Keratinocyte (primary cell): ENCODE data around the gene AK1.

Source experiments
- EZH2 ChIP-seq: IDR thresholded peaks from one replicate; pipeline ENCODE4 v1.6.1; 2012; ENCODE audit warnings: inconsistent platforms, mild to moderate bottlenecking, low read length, moderate library complexity
- TF ChIP-seq, protein P1 (sequence below), 3 experiments: IDR thresholded peaks in 1 of 3; conservative IDR thresholded peaks in 1 of 3; optimal IDR thresholded peaks in 1 of 3; 2 replicates in 2 of 3; 3 replicates in 1 of 3; pipeline versions ENCODE3 to v1.5.1; 2011; ENCODE audit warnings: low read length in 3 of 3, mild to moderate bottlenecking in 3 of 3, moderate library complexity in 2 of 3, control low read depth in 1 of 3, inconsistent platforms in 1 of 3; ENCODE audit not compliant: insufficient read depth in 2 of 3; ENCODE audit errors: extremely low read depth in 1 of 3

DNA sequence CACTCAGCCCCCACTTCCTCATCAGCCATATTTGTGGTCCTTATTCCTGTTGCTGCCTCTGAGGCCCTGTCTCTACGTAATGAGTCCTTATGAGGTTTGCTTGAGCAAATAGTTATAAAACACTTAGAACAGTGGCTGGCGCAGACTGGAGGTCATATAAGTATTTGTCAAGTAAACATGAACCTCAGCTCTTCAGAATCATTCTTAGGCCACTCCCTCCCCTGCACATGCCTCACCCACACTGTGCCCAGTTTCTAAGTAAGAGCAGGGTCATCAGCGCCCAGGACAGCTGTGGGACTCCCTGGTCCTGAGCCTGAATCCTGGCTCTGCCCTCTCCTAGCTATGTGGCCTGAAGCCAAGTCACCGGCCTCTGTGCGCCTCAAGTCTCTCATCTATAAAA lies 35.4 kb upstream of the AK1 start:
- TF ChIP-seq, protein P1, sequence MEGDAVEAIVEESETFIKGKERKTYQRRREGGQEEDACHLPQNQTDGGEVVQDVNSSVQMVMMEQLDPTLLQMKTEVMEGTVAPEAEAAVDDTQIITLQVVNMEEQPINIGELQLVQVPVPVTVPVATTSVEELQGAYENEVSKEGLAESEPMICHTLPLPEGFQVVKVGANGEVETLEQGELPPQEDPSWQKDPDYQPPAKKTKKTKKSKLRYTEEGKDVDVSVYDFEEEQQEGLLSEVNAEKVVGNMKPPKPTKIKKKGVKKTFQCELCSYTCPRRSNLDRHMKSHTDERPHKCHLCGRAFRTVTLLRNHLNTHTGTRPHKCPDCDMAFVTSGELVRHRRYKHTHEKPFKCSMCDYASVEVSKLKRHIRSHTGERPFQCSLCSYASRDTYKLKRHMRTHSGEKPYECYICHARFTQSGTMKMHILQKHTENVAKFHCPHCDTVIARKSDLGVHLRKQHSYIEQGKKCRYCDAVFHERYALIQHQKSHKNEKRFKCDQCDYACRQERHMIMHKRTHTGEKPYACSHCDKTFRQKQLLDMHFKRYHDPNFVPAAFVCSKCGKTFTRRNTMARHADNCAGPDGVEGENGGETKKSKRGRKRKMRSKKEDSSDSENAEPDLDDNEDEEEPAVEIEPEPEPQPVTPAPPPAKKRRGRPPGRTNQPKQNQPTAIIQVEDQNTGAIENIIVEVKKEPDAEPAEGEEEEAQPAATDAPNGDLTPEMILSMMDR (optimal IDR thresholded peaks at IDR 0.05 in 1 of 3, IDR thresholded peaks at IDR 0.05 in 1 of 3, conservative IDR thresholded peaks at IDR 0.05 in 1 of 3; ENCODE audit: extremely low read depth in 1 of 3, insufficient read depth in 2 of 3, low read length in 3 of 3): no peak
- TF ChIP-seq EZH2: no peak
